Hematopoietic multipotent progenitor cell (in vitro differentiated cells): ENCODE results near the gene DAZAP1. TPM values are rescaled to one million over a fixed set of nuclear protein-coding genes. Genes with fewer than 3 reads are reported as not detected.
A peak's percentile ranks its signal among the peaks of the same experiment; 100 is the strongest.
"Not testable (repeated sequence)": the region's sequence is repeated elsewhere in the genome, so short reads cannot be mapped to it uniquely, and the experiment has no call there.

Experiments
- DNase-seq, 3 donors: peaks; one replicate each; pipeline ENCODE4 v3.0.0-alpha.2; 2011 to 2015; ENCODE audit warnings: low read depth in 2 of 3, low spot score in 2 of 3
- total RNA-seq: library from RNA; depleted of rRNA; stranded (reverse); fragments of >200 nt; gene quantifications from one replicate; pipeline ENCODE4 v1.2.3, GENCODE V29; 2012

The DAZAP1 gene
- total RNA-seq, 1 donor, result 46.9 TPM

- DNase-seq, result no peak
These were observed 62.1 kb downstream of the DAZAP1 start for GRCh38 chr19:1469255-1470054.

- DNase-seq, result no peak
These were observed 62.6 kb downstream of the DAZAP1 start for GRCh38 chr19:1470055-1470304.

- no peak for DNase-seq
These were observed 63.1 kb downstream of the DAZAP1 start for GRCh38 chr19:1470305-1471009.

- DNase-seq, result no peak
These were observed 63.7 kb downstream of the DAZAP1 start for GRCh38 chr19:1471010-1471514.

GRCh38 chr19:1471515-1472160 is 64.3 kb downstream of the DAZAP1 start:
- no peak for DNase-seq

- no peak for DNase-seq
These were observed 65.1 kb downstream of the DAZAP1 start for GRCh38 chr19:1472231-1473084.

- DNase-seq, result no peak
These were observed 65.9 kb downstream of the DAZAP1 start for GRCh38 chr19:1473085-1473851.

- DNase-seq, result no peak
These were observed 66.8 kb downstream of the DAZAP1 start for GRCh38 chr19:1474011-1474764.

GRCh38 chr19:1474765-1475351 is 67.5 kb downstream of the DAZAP1 start:
- DNase-seq, result no peak

GRCh38 chr19:1475751-1476437 is 68.5 kb downstream of the DAZAP1 start:
- no peak for DNase-seq

- not testable (repeated sequence) for DNase-seq
These were observed 69.7 kb downstream of the DAZAP1 start for GRCh38 chr19:1477056-1477455.

- peak; percentile 79 to 95 (median 91) for DNase-seq
These were observed 71.7 kb downstream of the DAZAP1 start, which contains the start of gene C19orf25 for GRCh38 chr19:1478934-1479707. Gene C19orf25 (minus strand): TSS chr19:1479215. CDS start chr19:1478903, 312 bp downstream.

GRCh38 chr19:1481224-1481892 is 74.0 kb downstream of the DAZAP1 start:
- DNase-seq, result no peak

- no peak for DNase-seq
These were observed 74.5 kb downstream of the DAZAP1 start for GRCh38 chr19:1481893-1482360.

GRCh38 chr19:1482361-1483130 is 75.2 kb downstream of the DAZAP1 start:
- DNase-seq, result no peak
